Gastroesophageal sphincter (tissue), 3 donors: ENCODE measurements around the gene COX19.

Experiments
- EP300 ChIP-seq: sonication (generic); formaldehyde crosslinking; IDR thresholded peaks from one replicate; pipeline ENCODE4 v1.6.1; 2017; ENCODE audit warnings: antibody characterized with exemption, mild to moderate bottlenecking
- POLR2A ChIP-seq, 2 donors: fragments of 450-650 bp; IDR thresholded peaks; one replicate each; pipeline ENCODE4 v1.6.1; 2017; ENCODE audit warnings: antibody characterized with exemption in 2 of 2, mild to moderate bottlenecking in 2 of 2, moderate library complexity in 1 of 2
- POLR2AphosphoS5 ChIP-seq: sonication (generic); formaldehyde crosslinking; IDR thresholded peaks from one replicate; pipeline ENCODE4 v1.6.1; 2017; ENCODE audit warnings: antibody characterized with exemption
- TF ChIP-seq, protein P1 (sequence below), 4 experiments: fragments of 200-600 bp in 2 of 4; fragments of 450-650 bp in 2 of 4; sonication (generic) in 1 of 4; IDR thresholded peaks; one replicate each; pipeline ENCODE4 v1.5.1; 2017 to 2019; ENCODE audit warnings: antibody characterized with exemption in 4 of 4, mild to moderate bottlenecking in 2 of 4, moderate library complexity in 2 of 4

DNA sequence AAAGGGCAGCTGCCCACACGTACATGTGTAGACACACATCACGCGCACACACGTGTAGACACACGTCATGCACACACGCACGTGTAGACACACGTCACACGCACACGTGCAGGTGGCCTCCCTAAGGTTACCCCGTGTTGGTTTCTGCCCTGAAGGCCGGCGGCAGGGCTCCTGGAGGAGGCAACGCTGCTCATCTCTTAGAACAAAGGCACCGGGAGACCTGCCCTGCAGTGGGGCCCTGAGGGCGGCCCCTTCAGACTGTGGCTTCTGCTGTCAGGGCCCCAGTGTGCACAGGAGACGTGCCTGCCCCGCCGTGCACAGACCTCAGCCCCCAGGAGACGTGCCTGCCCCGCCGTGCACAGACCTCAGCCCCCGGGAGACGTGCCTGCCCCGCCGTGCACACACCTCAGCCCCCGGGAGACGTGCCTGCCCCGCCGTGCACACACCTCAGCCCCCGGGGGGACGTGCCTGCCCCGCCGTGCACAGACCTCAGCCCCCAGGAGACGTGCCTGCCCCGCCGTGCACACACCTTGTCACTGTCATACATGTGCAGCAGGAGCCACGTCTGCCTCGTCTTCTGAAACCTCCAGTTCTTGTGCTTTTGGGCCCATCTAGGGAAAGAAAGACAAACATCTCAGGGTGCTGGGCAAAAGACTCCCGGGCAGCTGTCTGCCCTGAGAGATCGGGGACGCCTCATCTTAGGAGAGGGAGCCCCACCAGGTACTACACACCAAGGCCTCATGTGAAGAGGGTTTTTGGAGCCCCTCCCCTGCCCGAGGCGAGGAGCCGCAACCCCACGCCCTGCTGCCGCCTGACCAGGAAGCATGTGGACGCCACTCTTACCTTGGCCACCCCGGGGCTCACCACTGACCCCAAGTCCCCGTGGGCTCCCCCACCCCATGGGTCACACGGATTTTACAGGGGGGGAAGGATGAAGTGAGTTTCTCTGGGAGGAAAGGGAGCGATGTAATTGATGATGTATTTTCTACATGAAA is 24.9 kb upstream of the COX19 start:
- TF ChIP-seq POLR2A (IDR thresholded peaks at IDR 0.05) (no peak), POLR2AphosphoS5 (no peak), EP300 (no peak)
- TF ChIP-seq, protein P1, sequence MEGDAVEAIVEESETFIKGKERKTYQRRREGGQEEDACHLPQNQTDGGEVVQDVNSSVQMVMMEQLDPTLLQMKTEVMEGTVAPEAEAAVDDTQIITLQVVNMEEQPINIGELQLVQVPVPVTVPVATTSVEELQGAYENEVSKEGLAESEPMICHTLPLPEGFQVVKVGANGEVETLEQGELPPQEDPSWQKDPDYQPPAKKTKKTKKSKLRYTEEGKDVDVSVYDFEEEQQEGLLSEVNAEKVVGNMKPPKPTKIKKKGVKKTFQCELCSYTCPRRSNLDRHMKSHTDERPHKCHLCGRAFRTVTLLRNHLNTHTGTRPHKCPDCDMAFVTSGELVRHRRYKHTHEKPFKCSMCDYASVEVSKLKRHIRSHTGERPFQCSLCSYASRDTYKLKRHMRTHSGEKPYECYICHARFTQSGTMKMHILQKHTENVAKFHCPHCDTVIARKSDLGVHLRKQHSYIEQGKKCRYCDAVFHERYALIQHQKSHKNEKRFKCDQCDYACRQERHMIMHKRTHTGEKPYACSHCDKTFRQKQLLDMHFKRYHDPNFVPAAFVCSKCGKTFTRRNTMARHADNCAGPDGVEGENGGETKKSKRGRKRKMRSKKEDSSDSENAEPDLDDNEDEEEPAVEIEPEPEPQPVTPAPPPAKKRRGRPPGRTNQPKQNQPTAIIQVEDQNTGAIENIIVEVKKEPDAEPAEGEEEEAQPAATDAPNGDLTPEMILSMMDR (IDR thresholded peaks at IDR 0.05): no peak
